Measurements from ENCODE around the gene CYP2J2.
"Not testable (repeated sequence)": the region's sequence is repeated elsewhere in the genome, so short reads cannot be mapped to it uniquely, and the experiment has no call there.

CYP2J2 gene

GRCh38 chr1:59919746-59920145 is 6.8 kb downstream of the CYP2J2 start:
- DNase-seq (ENCODE audit: low read depth) = no peak

- DNase-seq (ENCODE audit: low read depth) = no peak
These were observed 8.8 kb downstream of the CYP2J2 start for GRCh38 chr1:59917785-59918180.

- no peak for DNase-seq (ENCODE audit: low read depth)
These were observed 9.4 kb downstream of the CYP2J2 start for GRCh38 chr1:59917026-59917784.

GRCh38 chr1:59915516-59915915 is 11.1 kb downstream of the CYP2J2 start:
- DNase-seq (ENCODE audit: low read depth) = no peak

GRCh38 chr1:59914791-59915286 is 11.7 kb downstream of the CYP2J2 start:
- DNase-seq (ENCODE audit: low read depth) = not testable (repeated sequence)

- DNase-seq (ENCODE audit: low read depth) = no peak
These were observed 17.9 kb downstream of the CYP2J2 start for GRCh38 chr1:59908682-59909081.

- DNase-seq (ENCODE audit: low read depth) = no peak
These were observed 18.5 kb downstream of the CYP2J2 start for GRCh38 chr1:59908084-59908483.

- no peak for DNase-seq (ENCODE audit: low read depth)
These were observed 19.6 kb downstream of the CYP2J2 start for GRCh38 chr1:59906931-59907330.

- no peak for DNase-seq (ENCODE audit: low read depth)
These were observed 23.3 kb downstream of the CYP2J2 start for GRCh38 chr1:59903141-59903754.

- DNase-seq (ENCODE audit: low read depth) = no peak
These were observed 24.7 kb downstream of the CYP2J2 start for GRCh38 chr1:59901770-59902388.

- no peak for DNase-seq (ENCODE audit: low read depth)
These were observed 25.9 kb downstream of the CYP2J2 start for GRCh38 chr1:59900640-59901039.

GRCh38 chr1:59898927-59899326 is 27.6 kb downstream of the CYP2J2 start:
- no peak for DNase-seq (ENCODE audit: low read depth)

- no peak for DNase-seq (ENCODE audit: low read depth)
These were observed 29.4 kb downstream of the CYP2J2 start for GRCh38 chr1:59897165-59897564.

GRCh38 chr1:59892841-59893811 is 33.4 kb downstream of the CYP2J2 start:
- DNase-seq (ENCODE audit: low read depth) = no peak

GRCh38 chr1:59885160-59885832 is 41.3 kb downstream of the CYP2J2 start:
- no peak for DNase-seq (ENCODE audit: low read depth)

GRCh38 chr1:59880735-59881134 is 45.8 kb downstream of the CYP2J2 start:
- no peak for DNase-seq (ENCODE audit: low read depth)

GRCh38 chr1:59879996-59880505 is 46.5 kb downstream of the CYP2J2 start:
- DNase-seq (ENCODE audit: low read depth) = no peak

- no peak for DNase-seq (ENCODE audit: low read depth)
These were observed 47.0 kb downstream of the CYP2J2 start for GRCh38 chr1:59879574-59879973.

- no peak for DNase-seq (ENCODE audit: low read depth)
These were observed 48.2 kb downstream of the CYP2J2 start for GRCh38 chr1:59878370-59878769.

GRCh38 chr1:59877108-59877682 is 49.4 kb downstream of the CYP2J2 start:
- DNase-seq (ENCODE audit: low read depth) = no peak

GRCh38 chr1:59871746-59872145 is 54.8 kb downstream of the CYP2J2 start:
- DNase-seq (ENCODE audit: low read depth) = no peak
